ENCODE data around the gene PCDHGA4.

DNA sequence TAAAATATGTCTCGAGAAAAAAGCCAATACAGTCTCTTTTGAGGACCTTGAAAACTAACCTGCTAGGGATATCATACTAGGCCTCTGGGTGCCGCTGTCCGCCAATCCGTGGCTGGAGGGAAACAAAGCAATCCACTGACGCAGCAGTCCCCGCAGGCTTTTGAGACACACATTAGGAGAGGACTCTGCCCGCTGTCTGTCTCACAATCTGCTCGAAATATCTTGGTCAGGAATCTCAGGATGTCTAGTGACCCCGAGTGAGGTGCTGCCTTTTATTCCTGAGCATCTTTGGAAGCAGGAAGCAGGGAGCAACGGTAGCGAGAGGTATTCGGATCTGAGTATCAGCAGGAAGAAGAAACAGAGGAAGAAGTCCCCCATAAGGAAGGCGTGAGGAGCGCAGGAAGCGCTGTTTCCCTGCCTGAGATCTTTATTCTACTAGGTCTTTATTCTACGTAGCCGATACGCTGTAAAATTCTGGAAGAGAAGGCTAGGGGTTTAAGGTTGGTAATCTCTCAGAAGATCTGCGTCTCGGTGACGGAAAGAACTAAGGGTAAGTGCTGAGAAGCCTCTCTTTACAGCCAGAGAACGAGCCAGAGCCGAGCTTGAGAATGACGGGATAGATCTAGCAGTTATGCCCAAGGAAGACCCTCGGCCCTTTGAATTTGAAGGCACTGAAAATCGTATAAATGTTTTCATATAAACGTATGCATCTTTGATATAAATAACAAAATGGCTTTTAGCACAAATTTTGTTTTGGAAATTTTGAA is 28.6 kb upstream of the PCDHGA4 start:
- TF ChIP-seq, protein P1, sequence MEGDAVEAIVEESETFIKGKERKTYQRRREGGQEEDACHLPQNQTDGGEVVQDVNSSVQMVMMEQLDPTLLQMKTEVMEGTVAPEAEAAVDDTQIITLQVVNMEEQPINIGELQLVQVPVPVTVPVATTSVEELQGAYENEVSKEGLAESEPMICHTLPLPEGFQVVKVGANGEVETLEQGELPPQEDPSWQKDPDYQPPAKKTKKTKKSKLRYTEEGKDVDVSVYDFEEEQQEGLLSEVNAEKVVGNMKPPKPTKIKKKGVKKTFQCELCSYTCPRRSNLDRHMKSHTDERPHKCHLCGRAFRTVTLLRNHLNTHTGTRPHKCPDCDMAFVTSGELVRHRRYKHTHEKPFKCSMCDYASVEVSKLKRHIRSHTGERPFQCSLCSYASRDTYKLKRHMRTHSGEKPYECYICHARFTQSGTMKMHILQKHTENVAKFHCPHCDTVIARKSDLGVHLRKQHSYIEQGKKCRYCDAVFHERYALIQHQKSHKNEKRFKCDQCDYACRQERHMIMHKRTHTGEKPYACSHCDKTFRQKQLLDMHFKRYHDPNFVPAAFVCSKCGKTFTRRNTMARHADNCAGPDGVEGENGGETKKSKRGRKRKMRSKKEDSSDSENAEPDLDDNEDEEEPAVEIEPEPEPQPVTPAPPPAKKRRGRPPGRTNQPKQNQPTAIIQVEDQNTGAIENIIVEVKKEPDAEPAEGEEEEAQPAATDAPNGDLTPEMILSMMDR (IDR thresholded peaks at IDR 0.05; ENCODE audit: poor library complexity), result peak; percentile 9
- no peak for TF ChIP-seq EZH2 (IDR thresholded peaks at IDR 0.05; ENCODE audit: borderline replicate concordance)

All from hepatocyte (in vitro differentiated cells).